SK-N-SH (cell line): ENCODE data around the gene C15orf61. TPM values are rescaled to one million over a fixed set of nuclear protein-coding genes. Genes with fewer than 3 reads are reported as not detected.

Experiments used
- CTCF ChIA-PET: fragments of 300-600, 350-600 bp; formaldehyde crosslinking; extraction: SDS; loops from one replicate; lab custom pipeline; 2021; lab: Yijun Ruan, JAX
- POLR2A ChIA-PET: fragments of 350-600 bp; sonication (Branson Sonifier 250); formaldehyde crosslinking; extraction: SDS; loops from one replicate; lab custom pipeline; 2020; ENCODE audit warnings: antibody characterized with exemption, inconsistent platforms; lab: Yijun Ruan, JAX
- DNase-seq: peaks from one replicate; pipeline ENCODE4 v3.0.0; 2012
- H2AFZ ChIP-seq: fragments of 200-600 bp; sonication (generic); 2 replicates; pipeline ENCODE4 v1.8.1; 2016; ENCODE audit warnings: antibody characterized with exemption, mild to moderate bottlenecking, low read depth
- H3F3A ChIP-seq: fragments of 200-600 bp; sonication (generic); replicated peaks from 2 replicates; pipeline ENCODE3; 2016; ENCODE audit warnings: antibody characterized with exemption, mild to moderate bottlenecking; ENCODE audit not compliant: insufficient read depth
- H3K27ac ChIP-seq, 2 experiments: fragments of 200-500 bp in 1 of 2; fragments of 200-600 bp in 1 of 2; sonication (Bioruptor generic) in 1 of 2; sonication (generic), shearing (Covaris generic) in 1 of 2; 2 replicates each; pipeline versions ENCODE4 v1.5.1 to v1.6.1; 2014 to 2016; ENCODE audit warnings: low read depth in 2 of 2, inconsistent platforms in 1 of 2, low read length in 1 of 2, mild to moderate bottlenecking in 1 of 2, mixed read lengths in 1 of 2
- H3K27me3 ChIP-seq: fragments of 200-600 bp; sonication (generic), shearing (Covaris generic); 2 replicates; pipeline ENCODE4 v1.6.1; 2016; ENCODE audit warnings: mixed run types; ENCODE audit not compliant: insufficient read depth
- H3K36me3 ChIP-seq, 2 experiments: fragments of 200-500 bp in 1 of 2; fragments of 200-600 bp in 1 of 2; sonication (Bioruptor generic) in 1 of 2; sonication (generic) in 1 of 2; replicated peaks in 1 of 2; 2 replicates each; pipeline versions ENCODE3 to v1.5.1; 2014 to 2016; ENCODE audit warnings: low read length in 1 of 2, mild to moderate bottlenecking in 1 of 2; ENCODE audit not compliant: insufficient read depth in 2 of 2, control insufficient read depth in 1 of 2
- H3K4me1 ChIP-seq, 2 experiments: fragments of 200-500 bp in 1 of 2; fragments of 200-600 bp in 1 of 2; sonication (Bioruptor generic) in 1 of 2; sonication (generic), shearing (Covaris generic) in 1 of 2; 2 replicates each; pipeline versions ENCODE4 v1.5.1 to v1.6.1; 2014 to 2016; ENCODE audit warnings: low read depth in 1 of 2, low read length in 1 of 2, mixed run types in 1 of 2; ENCODE audit not compliant: insufficient read depth in 2 of 2, control insufficient read depth in 1 of 2
- H3K4me2 ChIP-seq: fragments of 200-600 bp; sonication (generic), shearing (Covaris generic); 2 replicates; pipeline ENCODE4 v1.6.1; 2017; ENCODE audit warnings: mixed run types
- H3K4me3 ChIP-seq, 2 experiments: fragments of 200-500 bp in 1 of 2; fragments of 200-600 bp in 1 of 2; sonication (Bioruptor generic) in 1 of 2; sonication (generic), shearing (Covaris generic) in 1 of 2; 2 replicates each; pipeline versions ENCODE4 v1.5.1 to v1.8.1; 2014 to 2016; ENCODE audit warnings: low read depth in 2 of 2, inconsistent platforms in 1 of 2, low read length in 1 of 2, mild to moderate bottlenecking in 1 of 2, mixed read lengths in 1 of 2, moderate library complexity in 1 of 2
- H3K79me2 ChIP-seq: fragments of 200-600 bp; sonication (generic); 2 replicates; pipeline ENCODE4 v1.8.1; 2017; ENCODE audit warnings: mild to moderate bottlenecking; ENCODE audit not compliant: insufficient read depth
- H3K9ac ChIP-seq: fragments of 200-600 bp; sonication (generic); 2 replicates; pipeline ENCODE4 v1.6.1; 2017; ENCODE audit warnings: mixed run types
- H3K9me2 ChIP-seq: fragments of 200-600 bp; sonication (generic); 2 replicates; pipeline ENCODE4 v1.6.1; 2017; ENCODE audit warnings: mixed run types
- H3K9me3 ChIP-seq: fragments of 200-600 bp; sonication (generic); 2 replicates; pipeline ENCODE4 v1.6.1; 2017; ENCODE audit warnings: mixed run types, mild to moderate bottlenecking, moderate library complexity
- H4K20me1 ChIP-seq: fragments of 200-600 bp; sonication (generic); 2 replicates; pipeline ENCODE4 v1.6.1; 2017; ENCODE audit warnings: mild to moderate bottlenecking, mixed run types; ENCODE audit not compliant: insufficient read depth
- CTCF ChIP-seq: fragments of 200-600 bp; sonication (generic); IDR thresholded peaks from 2 replicates; pipeline ENCODE4 v1.6.1; 2017; ENCODE audit warnings: antibody characterized with exemption, mild to moderate bottlenecking, moderate library complexity
- EP300 ChIP-seq, 2 experiments: IDR thresholded peaks; 2 replicates each; pipeline versions ENCODE4 v1.4.0 to v1.6.1; 2012; ENCODE audit warnings: borderline replicate concordance in 1 of 2, low read depth in 1 of 2, low read length in 1 of 2
- EZH2phosphoT487 ChIP-seq: fragments of 200-600 bp; sonication (generic); IDR thresholded peaks from 2 replicates; pipeline ENCODE4 v1.6.1; 2017; ENCODE audit warnings: low read depth, mixed run types, mild to moderate bottlenecking, antibody characterized with exemption, moderate library complexity, borderline replicate concordance
- FOSL2 ChIP-seq: IDR thresholded peaks from 2 replicates; pipeline ENCODE4 v1.4.0; 2012; ENCODE audit warnings: low read depth, mild to moderate bottlenecking, moderate library complexity, borderline replicate concordance
- GABPA ChIP-seq: IDR thresholded peaks from 2 replicates; pipeline ENCODE4 v1.4.0; 2012; ENCODE audit warnings: low read depth, mild to moderate bottlenecking
- IRF3 ChIP-seq: fragments of 150-350 bp; IDR thresholded peaks from 2 replicates; pipeline ENCODE4 v1.6.1; 2016; ENCODE audit warnings: mild to moderate bottlenecking, low read depth, low read length
- MAX ChIP-seq: IDR thresholded peaks from 2 replicates; pipeline ENCODE4 v1.4.0; 2012; ENCODE audit warnings: low read depth
- NFIC ChIP-seq: IDR thresholded peaks from 2 replicates; pipeline ENCODE4 v1.4.0; 2012; ENCODE audit warnings: borderline replicate concordance
- PBX3 ChIP-seq: IDR thresholded peaks from 2 replicates; pipeline ENCODE4; 2012
- RCOR1 ChIP-seq: fragments of 150-350 bp; IDR thresholded peaks from 2 replicates; pipeline ENCODE4 v1.6.1; 2017; ENCODE audit warnings: antibody characterized with exemption, low read length
- RFX5 ChIP-seq: IDR thresholded peaks from 2 replicates; pipeline ENCODE4 v1.6.1; 2012; ENCODE audit warnings: mild to moderate bottlenecking, improper control_type of control experiment, low read length
- TAF1 ChIP-seq: IDR thresholded peaks from 2 replicates; pipeline ENCODE4 v1.6.1; 2012; ENCODE audit warnings: low read depth, mild to moderate bottlenecking, low read length, moderate library complexity, borderline replicate concordance
- TCF12 ChIP-seq: IDR thresholded peaks from 2 replicates; pipeline ENCODE4 v1.4.0; 2012
- USF2 ChIP-seq: fragments of 150-350 bp; IDR thresholded peaks from 2 replicates; pipeline ENCODE4 v1.6.1; 2017; ENCODE audit warnings: antibody characterized with exemption, low read length, low read depth, borderline replicate concordance
- YY1 ChIP-seq: IDR thresholded peaks from 2 replicates; pipeline ENCODE4 v1.4.0; 2012; ENCODE audit warnings: low read depth, mild to moderate bottlenecking
- WGBS: methylation state at CpG from one replicate; pipeline ENCODE4 v1.1.6; 2017; ENCODE audit warnings: low lambda C conversion rate; 5-methylcytosine and 5-hydroxymethylcytosine counted together
- polyA plus RNA-seq, 3 experiments: library from polyadenylated mRNA; depleted of rRNA; stranded (reverse); fragments of >200 nt; gene quantifications; 2 replicates each; pipeline ENCODE4 v1.2.3, GENCODE V29; 2012

The C15orf61 gene
- polyA plus RNA-seq, 1 of the 3 experiments (the other 2 are of a cell fraction) = 4.0 TPM

GRCh38 chr15:67501836-67502461 is 19.0 kb upstream of the C15orf61 start:
- H3K9me3 ChIP-seq = no peaks in the 10 kb centered on the region
- POLR2A ChIA-PET = no interaction called here
- CTCF ChIA-PET = interaction anchor here (0.6 to 2.8 kb wide), 14 partner anchors 12 to 555 kb away, joined by 3 to 19 read pairs (median 6); no protein-coding TSS in a partner anchor
- no peaks in the 10 kb centered on the region for H3K36me3 ChIP-seq
- 80% methylated on average over 13 of the region's 13 CpGs for WGBS
- H3K9ac ChIP-seq = no peak overlapping the region
- no peak for TF ChIP-seq CTCF
- no peak for TF ChIP-seq YY1
- no peak for TF ChIP-seq TCF12
- TF ChIP-seq MAX = no peak
- no peak for TF ChIP-seq USF2
- TF ChIP-seq NFIC = no peak
- TF ChIP-seq IRF3 = no peak
- no peak for TF ChIP-seq EZH2phosphoT487
- TF ChIP-seq GABPA = no peak
- no peak for TF ChIP-seq FOSL2
- H3K79me2 ChIP-seq = no peaks in the 10 kb centered on the region
- peaks cover 4% of the 10 kb centered on the region for H3F3A ChIP-seq
- no peaks in the 10 kb centered on the region for H3K9me2 ChIP-seq
- H4K20me1 ChIP-seq = no peaks in the 10 kb centered on the region
- no peak overlapping the region for H3K27ac ChIP-seq
- H2AFZ ChIP-seq = no peak overlapping the region
- no peak for DNase-seq
- no peak overlapping the region for H3K4me2 ChIP-seq
- H3K4me3 ChIP-seq = no peak overlapping the region
- H3K27me3 ChIP-seq = no peaks in the 10 kb centered on the region
- H3K4me1 ChIP-seq = peaks cover 0 to 3% of the 10 kb centered on the region in 2 experiments; a peak in 2 of 4 replicates

- H3K9ac ChIP-seq = no peak overlapping the region
- peaks cover 0 to 3% of the 10 kb centered on the region in 2 experiments; a peak in 2 of 4 replicates for H3K4me1 ChIP-seq
- H3K27ac ChIP-seq = peak overlapping the region in 1 of 2 experiments; percentile 20; a peak in 1 of 4 replicates
- H3K4me3 ChIP-seq = no peak overlapping the region
- no peaks in the 10 kb centered on the region for H3K79me2 ChIP-seq
- peaks cover 4% of the 10 kb centered on the region for H3F3A ChIP-seq
- no peaks in the 10 kb centered on the region for H3K9me3 ChIP-seq
- no peak for DNase-seq
- WGBS = 84% methylated on average over 6 of the region's 6 CpGs
- 0 out of 2 replicates have a peak overlapping the region, but pooled peaks have one; percentile 4 for H3K4me2 ChIP-seq
- H2AFZ ChIP-seq = 0 out of 2 replicates have a peak overlapping the region, but pooled peaks have one; percentile 13
- TF ChIP-seq EP300 (IDR thresholded peaks at IDR 0.05; ENCODE audit: borderline replicate concordance in 1 of 2, low read depth in 1 of 2, low read length in 1 of 2) (no peak), RFX5 (no peak), RCOR1 (no peak), GABPA (no peak), TAF1 (no peak), PBX3 (no peak)
- no peaks in the 10 kb centered on the region for H3K27me3 ChIP-seq
- POLR2A ChIA-PET = no interaction called here
- CTCF ChIA-PET = interaction anchor here (1.1 to 2.6 kb wide), 2 partner anchors 37 to 332 kb away, joined by 4 to 7 read pairs; no protein-coding TSS in a partner anchor
- H3K9me2 ChIP-seq = no peaks in the 10 kb centered on the region
- no peaks in the 10 kb centered on the region for H3K36me3 ChIP-seq
- H4K20me1 ChIP-seq = no peaks in the 10 kb centered on the region
Measured at GRCh38 chr15:67504056-67504455, 16.9 kb upstream of the C15orf61 start.
